GM19468 (cell line): Measurements from ENCODE around the gene EPHB2.

Experiments
- ATAC-seq: cut with Tn5 transposase; IDR thresholded peaks from one replicate; pipeline ENCODE4 v1.9.1; 2021; ENCODE audit warnings: mild to moderate bottlenecking, moderate library complexity, moderate number of reproducible peaks; ENCODE audit not compliant: unreplicated experiment; ENCODE audit errors: extremely low read depth

Gene EPHB2

DNA sequence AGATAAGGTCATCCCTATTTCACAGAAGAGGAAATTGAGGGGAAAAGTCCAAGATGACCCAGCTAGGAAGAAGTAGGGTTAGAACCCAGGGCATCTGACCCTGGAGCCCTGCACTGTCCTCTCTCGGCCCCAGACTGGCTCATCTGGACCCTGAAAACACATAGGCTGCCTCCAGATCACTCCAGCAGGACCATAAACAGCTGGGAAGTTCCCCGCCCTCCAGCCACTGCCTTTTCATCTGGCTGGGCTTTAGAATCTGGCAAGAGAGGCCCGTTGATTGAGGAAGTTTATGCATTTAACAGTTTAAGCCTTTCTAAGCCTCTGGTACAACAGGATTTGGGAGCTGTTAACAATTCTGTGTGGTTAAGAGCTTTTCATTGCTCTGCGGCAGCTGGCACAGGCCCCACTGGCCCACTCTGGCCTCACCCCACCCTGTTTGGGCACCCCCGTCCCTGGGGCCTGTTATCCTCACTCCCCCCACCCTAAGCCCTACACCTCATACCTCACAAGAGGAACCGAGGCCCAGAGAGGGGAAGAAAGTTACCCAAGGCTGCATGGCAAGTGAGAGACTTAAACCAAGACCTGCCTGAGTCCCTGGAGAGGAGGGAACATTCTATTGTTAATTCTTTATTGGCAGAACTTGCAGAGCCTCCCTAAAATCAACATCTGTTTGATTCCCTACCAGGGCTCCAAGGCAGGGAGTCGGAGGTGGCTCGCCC lies 84.2 kb downstream of the EPHB2 start:
- no peak for ATAC-seq

DNA sequence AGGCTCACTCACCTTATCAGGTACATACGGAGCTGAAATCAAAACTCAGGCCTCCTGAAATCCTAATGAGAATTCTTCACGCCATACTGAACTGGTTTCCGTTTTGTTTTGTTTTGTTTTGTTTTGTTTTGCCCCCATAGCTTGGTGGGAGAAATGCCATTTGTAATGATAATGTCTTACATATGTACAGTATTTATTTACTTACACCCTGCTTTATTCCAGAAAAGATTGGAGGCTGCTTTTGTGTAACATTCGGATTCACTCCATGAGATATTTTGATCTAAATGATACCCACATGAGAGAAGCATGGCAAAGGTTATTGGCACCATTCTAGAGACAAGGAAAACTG lies 84.7 kb downstream of the EPHB2 start:
- ATAC-seq, result no peak

DNA sequence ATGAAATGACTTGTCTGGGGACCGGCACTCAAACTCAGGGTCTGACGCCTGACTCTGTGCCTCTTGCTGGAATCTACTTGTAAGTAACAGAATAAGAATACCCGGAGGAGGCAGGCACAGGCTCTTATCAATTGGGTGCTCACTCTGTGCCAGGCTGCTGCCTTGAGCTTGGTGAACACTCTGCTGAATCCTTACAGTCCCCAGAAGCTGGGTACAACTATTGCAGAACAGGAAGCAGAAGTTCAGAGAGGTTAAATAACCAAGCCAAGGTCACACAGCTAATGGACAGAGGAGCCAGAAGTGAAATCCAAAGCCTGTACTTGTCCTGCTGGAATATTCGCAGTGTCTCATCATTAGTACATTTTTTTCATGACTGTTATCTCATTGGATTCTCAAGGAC lies 86.0 kb downstream of the EPHB2 start:
- no peak for ATAC-seq

DNA sequence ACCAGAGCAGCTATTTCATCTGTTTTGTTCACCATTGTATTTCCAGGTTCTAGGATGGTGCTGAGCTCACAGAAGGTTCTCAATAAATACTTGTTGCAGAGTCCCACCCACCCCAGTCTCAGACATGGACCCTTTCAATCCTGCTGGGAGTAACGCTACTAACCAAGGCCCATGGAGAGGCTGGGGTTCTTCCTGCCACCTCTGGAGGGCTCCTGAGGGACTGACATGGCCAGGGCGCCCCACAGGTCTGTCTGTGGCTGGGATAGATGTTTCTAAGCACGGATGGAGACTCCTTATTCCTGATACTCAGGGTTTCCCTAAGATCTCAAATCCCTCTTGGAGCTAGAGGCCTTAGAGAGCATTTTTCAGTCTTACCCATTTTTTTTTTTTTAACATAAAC lies 87.4 kb downstream of the EPHB2 start:
- ATAC-seq, result no peak

DNA sequence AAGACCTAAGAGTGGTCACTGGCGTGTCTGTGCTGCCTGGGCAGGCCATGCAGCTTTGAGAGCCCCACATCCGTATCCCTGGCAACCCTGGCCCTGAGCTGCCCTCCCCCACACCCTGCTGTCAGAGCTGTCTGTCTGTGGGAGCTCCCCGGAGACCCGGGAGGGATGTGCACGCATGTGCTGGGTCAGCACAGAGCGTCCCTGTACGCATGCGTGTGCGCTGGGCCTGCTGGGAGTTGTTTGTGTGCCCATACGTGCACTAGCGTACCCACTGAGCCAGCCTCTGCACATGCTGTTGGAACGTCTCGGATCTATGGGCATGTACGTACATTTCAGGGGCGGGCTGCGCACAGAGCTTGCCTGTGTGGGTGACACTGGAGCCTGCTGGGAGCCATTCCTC lies 89.3 kb downstream of the EPHB2 start:
- no peak for ATAC-seq

DNA sequence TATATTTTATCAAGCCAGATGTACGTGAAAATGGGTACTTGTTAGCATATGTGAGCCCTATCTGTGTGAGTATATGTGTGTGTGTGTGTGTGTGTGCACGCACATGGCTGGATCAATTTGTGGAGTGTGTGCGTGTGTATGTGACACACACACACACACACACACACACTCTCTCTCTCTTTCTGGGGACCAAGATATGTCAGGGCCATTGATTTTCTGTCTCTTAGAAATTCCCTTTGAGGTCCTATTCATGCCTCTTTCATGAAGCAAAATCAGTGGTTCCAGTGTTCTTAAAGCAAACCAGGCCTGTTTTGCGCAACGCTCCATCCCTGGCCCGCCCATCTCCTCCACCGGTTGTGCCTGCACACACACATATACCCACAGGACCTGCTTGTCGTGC lies 90.0 kb downstream of the EPHB2 start:
- no peak for ATAC-seq

DNA sequence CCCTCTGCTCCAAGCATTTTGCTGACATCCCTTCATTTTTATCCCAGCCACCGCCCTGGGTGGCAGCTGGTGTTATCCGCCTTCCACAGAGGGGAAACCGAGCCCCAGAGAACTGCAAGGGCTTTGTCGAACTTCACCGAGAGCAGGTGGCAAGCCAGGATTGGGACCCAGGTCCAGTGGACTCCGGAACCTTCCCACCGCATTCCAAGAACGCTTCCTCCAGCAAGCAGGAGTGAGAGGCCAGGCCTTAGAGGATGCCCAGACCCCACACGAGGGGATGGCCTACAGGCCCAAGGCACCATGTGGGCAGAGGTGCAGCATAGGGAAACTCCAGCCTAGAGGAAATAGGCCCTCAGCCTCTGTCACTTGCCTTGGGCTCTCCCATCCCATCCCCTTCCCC lies 90.7 kb downstream of the EPHB2 start:
- ATAC-seq, result no peak

DNA sequence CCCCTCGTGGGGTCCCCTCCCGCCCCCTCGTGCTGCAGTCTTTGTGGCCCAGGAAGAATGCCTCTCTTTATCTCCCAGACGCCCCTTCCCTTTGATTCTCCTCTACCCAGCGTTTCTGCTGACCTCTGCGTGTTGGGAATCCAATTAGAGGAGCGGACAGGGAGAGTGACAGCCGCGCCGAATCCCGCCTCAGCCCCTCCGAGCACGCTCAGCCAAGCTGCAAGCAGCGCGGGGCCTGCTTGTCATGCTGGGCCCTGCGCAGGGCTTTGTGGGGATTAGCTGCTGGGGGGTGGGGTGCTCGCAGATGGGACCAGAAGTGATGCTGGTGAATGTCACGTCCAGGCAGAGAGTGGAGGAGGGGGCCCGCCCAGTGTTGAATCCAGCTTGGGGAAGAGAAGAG lies 91.1 kb downstream of the EPHB2 start:
- ATAC-seq, result no peak

DNA sequence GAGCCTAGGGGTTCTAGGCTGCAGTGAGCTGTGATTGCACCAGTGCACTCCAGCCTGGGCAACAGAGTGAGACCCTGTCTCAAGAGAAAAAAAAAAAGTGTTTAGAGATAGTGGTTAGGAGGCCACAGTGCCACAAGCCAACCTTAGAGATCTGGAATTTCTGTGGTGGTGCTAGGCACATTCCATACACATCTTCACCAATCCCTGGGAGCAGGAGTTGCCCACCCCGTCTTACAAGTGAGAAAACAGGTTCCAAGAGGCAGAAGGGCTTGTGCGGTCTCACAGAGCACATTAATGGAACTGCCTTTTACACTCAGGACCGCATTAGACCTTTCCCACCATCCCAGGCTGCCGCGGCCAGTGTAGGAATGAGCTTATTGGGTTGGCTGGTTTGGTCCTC lies 93.2 kb downstream of the EPHB2 start:
- no peak for ATAC-seq

DNA sequence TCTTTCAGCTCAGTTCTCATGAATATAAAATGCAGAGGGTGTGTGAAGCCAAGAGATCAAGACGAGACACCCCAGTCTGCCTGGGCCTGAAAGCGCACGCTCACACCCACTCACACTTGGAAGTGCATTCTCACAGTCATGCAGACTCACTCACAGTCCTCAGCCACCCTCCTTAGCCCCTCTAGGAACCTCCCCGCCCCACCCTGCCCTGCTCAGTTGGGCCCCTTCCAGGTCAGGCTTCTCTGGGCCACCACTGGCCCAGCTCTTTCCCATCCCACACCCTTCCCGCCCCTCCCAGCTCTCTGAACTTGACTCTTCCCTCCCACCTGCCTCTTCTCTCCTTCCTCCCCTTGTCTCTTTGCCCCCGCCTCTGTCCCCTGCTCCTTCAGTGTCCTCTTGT lies 93.8 kb downstream of the EPHB2 start:
- no peak for ATAC-seq

DNA sequence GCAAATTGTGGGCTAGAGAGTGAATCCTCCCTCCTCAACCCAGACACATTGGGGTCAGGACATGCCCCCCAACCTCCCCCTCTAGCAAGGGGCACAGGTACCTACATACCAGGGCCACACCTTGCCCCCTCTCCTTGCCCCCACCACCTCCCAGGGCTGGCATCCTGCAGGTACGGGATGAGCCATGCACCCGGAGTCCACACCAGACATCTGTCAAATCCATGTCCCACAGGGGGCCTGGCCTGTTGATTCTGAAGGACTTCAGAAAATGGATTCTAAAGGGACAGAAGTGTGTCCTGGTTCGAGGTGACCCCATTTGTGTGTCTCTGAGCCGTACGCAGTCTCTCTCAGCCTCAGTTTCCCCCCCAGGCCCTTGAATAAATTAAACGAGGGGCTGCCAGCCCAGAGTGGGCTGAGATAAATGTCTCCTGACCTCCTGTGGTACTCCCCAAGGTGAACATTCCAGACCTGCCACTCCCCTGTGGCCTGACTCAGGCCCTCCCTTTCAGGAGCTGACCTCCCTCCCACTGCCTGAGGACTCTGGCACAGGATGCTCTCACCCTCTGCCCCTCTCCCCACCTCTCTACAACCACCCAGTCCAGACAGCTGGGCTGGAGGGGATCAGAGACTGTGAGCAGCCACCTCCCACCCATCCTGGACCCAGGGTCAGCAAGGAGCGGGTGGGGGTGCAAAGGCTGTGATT lies 94.5 kb downstream of the EPHB2 start:
- no peak for ATAC-seq

DNA sequence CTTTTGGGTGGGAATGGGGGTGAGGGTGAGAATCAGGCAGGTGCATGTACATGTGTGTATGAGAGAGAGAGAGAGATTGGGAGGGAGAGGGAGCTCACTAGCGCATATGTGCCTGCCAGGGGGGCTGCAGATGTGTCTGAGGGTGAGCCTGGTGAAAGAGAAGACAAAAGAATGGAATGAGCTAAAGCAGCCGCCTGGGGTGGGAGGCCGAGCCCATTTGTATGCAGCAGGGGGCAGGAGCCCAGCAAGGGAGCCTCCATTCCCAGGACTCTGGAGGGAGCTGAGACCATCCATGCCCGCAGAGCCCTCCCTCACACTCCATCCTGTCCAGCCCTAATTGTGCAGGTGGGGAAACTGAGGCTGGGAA lies 95.0 kb downstream of the EPHB2 start:
- no peak for ATAC-seq

DNA sequence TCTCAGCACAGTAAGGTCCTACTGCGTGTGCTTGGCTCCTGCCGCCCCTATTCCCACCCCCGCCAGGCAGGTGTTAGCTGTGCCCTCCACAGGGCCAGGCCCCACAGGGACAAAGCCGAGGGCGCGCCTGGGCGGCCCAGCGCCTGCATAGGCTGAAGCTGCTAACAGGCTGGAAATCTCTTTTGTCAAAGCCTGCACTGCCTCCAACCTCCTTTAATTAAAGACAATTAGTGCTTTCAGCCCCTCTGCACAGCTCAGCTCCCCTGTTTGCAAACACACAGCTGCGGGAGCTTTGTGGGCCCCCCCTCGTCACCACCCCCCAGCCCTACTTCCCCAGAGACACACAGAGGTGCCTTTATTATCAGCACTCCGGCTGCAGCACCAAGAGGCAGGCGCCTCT lies 95.9 kb downstream of the EPHB2 start:
- no peak for ATAC-seq

DNA sequence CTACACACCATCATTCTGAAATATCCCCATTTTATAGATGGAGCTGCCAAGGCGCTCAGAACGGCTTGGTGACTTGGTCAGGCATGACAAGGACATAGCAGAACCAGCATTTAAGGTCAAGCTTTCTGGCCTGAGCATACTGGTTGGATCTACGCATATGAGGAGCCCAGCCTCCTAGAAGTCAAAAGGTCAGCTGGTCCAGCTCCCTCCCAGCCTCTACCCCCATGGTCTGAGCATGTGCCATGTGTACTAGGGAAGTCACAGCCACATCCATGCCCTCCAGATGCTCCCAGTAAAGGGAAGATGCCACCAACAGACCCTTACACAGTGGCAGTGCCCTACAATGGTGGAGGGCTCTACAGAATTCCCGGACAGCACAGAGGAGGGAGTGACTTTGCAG lies 96.7 kb downstream of the EPHB2 start:
- no peak for ATAC-seq

DNA sequence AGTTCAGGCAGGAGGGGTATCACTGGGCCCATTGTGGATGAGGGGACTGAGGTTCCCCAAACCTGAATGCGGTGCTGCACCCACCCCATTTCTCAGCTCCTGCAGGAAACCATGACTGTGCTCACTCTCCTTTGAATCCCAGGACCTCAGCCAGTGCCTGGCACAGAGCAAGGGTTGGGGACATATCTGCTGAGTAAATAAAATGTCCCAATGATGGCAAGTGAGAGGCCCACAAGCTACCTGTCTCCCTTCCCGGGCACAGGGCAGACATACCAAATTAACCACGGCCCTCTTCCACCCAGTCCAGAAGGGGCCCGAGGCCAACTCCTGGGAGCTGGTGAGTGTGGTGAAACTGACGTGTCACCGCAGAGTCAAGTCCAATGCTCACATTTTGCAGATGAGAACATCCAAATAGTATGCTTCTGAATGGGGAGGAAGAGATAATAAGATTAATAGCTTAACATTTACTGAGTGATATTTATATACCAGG lies 97.6 kb downstream of the EPHB2 start:
- ATAC-seq, result no peak

DNA sequence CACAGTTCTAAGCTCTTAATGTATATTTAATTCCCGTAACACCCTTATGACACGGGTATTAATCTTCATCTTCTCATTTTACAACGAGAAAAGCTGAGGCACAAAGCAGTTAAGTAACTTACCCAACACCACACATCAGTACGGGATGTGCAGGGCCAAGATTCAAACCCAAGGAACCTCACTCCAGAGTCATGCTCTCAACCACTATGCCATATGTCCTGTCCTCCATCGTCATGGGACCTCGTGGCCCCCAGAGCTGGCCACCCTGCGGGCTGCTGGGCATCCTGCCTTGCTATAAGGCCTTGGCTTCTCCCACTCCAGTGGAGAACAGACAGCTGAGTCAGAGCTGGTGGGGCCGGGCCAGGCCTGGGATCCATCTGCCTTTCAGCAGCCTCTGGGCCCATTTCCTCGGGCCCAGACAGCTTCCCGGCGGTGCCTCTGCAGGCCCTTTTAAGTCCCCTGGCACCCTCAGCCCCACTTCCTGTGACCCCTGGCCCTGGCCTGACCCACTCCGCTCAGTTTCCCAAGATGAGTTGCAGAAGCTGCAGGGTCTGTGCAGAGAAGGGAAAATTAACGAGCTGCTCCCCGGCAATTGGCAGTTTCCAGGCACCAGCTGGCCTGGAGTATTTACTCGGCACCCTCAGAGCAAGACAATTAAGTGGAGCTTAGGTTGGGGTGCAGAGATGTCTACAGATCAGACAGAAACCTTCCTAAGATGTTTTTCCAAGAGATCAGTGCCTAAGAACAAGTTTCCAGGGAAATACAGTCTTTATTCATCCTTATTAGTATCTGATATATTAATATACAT lies 98.2 kb downstream of the EPHB2 start:
- no peak for ATAC-seq

DNA sequence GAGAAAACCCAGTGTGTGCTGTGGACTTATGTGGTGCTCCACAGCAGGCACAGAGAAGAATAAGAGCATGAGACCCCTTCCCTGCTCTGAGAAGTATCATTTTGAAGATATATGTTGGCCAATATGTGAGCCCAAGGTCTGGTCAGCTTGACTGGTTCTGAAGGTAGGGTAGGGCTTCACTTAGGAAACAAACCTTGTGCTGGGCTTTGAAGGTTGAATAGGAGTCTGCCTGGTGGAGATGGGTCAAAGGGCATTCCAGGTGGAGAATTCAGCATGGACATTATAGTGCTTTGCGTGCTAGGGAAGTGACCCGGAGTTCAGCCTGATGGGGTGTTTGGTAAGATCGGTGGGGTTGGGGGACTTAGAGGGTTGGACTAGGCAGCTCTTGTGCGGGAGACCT lies 99.1 kb downstream of the EPHB2 start:
- no peak for ATAC-seq

DNA sequence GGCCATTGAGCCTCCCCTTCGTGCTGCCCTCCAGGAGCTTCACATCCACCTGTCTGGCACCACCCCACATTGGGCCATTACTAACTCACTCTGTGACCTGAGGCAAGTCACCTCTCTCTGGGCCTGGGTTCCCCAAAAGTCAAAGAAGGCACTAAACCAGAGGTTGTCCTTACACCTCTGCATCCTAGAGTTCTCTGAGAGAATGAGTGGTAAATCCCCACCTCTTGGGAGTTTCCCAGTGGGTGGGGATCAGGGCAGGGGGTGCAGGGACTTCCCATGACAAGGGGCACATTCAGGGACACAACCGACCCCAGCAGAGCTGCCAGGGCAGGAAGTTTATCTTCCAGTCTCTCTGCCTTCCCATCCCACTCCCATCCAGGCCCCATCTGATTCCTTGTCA lies 99.7 kb downstream of the EPHB2 start:
- ATAC-seq, result no peak

DNA sequence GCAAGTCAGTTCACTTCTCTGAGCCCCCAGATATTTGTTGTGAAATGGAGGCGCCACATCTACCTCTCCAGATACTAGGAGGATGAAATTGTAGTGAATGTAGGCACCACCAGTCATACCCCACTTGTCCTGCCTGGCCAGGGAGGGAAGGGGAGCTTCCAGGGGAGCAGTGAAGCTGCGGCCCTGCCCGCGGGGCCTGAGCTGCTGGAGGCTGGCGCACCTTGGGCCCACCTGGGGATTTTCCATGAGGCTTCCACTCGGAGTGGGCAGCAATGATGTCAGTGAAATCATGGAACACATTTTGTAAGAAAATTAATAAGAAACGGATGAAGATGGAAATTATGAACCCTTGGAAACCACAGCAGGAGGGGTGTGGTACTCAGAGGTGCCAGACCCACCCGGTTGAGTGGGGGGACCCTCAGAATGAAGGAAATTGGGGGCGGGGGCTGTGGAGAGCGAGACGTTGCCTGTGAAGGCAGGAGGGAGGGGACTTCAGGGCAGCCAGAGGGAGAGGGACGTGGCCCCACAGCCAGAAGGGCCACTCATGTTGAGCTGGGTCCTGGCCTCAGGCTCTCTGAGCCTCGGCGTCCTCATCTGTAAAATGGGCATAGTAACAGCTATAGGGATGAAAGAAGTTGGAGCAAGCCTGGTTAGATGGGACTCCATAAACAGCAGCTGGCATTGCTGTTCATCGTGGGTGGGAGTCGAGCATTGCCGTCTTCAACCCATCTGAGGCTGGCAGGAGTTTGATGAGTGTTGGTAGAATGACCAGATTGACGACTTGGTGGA lies 101.6 kb downstream of the EPHB2 start:
- ATAC-seq, result no peak

DNA sequence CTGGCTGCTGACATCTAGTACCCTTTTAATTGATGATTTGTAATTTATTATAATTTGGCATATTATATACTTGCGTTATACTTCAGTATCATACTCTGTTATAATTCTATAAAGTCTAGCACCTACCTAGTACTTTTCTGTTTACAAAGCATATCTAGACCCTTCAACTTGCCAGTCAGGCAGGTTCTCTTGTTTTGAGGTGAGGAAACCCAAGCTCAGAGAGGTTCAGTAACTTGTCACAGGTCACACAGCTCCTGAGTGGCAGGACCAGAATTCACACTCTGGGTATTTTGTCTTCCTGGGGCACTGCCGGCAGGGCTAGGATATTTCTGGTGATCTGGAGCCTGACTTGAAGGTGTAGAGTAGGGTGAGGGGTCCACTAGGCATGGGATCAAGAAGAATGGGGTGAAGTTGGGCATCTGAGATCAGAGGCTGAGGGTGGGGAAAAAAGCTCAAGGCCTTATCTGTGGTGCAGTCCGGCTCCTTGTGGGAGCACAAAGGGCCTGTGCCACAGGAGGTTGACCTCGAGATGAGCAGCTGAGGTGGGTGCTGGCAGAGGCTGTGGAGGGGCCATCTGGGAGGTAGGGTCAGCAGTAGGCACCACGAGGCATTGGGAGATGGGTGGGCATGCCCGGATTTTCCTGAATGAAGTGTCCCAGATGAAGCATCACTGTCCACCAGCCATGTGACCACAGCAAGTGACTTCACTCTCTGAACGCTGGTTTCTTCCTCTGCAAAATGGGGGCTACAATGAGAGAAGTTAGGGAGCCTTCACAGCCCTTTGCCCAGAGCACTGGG lies 102.6 kb downstream of the EPHB2 start:
- ATAC-seq, result no peak
